NCI-H1092 (cell line): Measurements from ENCODE around the gene SIRT1.
"Not testable (repeated sequence)": the region's sequence is repeated elsewhere in the genome, so short reads cannot be mapped to it uniquely, and the experiment has no call there.

Source experiments
- DNase-seq: peaks from one replicate; lab custom pipeline; 2025; lab: John Stamatoyannopoulos, UW

Gene SIRT1

GRCh38 chr10:67884313-67884841 lies at the start of gene SIRT1:
SIRT1 (plus strand) TSS chr10:67884656; CDS start chr10:67884722, 66 bp downstream.
- DNase-seq = peak; percentile 80

- DNase-seq = not testable (repeated sequence)
These were observed 48.7 kb upstream of the SIRT1 start for GRCh38 chr10:67835541-67836394.

- no peak for DNase-seq
These were observed 48.0 kb upstream of the SIRT1 start for GRCh38 chr10:67836488-67836887.

- no peak for DNase-seq
These were observed 47.5 kb upstream of the SIRT1 start for GRCh38 chr10:67836972-67837371.

- peak; percentile 19 for DNase-seq
These were observed 46.7 kb upstream of the SIRT1 start, which contains the start of gene DNAJC12 for GRCh38 chr10:67837541-67838314. DNAJC12 (minus strand) TSS chr10:67838188; CDS start chr10:67838011, 177 bp downstream.

- not testable (repeated sequence) for DNase-seq
These were observed 44.9 kb upstream of the SIRT1 start for GRCh38 chr10:67839511-67839910.

GRCh38 chr10:67839951-67840350 lies 44.5 kb upstream of the SIRT1 start:
- no peak for DNase-seq

- DNase-seq = no peak
These were observed 42.7 kb upstream of the SIRT1 start for GRCh38 chr10:67841737-67842136.

GRCh38 chr10:67843284-67843683 lies 41.2 kb upstream of the SIRT1 start:
- no peak for DNase-seq

- peak; percentile 82 for DNase-seq
These were observed 35.0 kb upstream of the SIRT1 start for GRCh38 chr10:67849331-67850011.

- no peak for DNase-seq
These were observed 33.3 kb upstream of the SIRT1 start for GRCh38 chr10:67851186-67851585.

- DNase-seq = no peak
These were observed 31.7 kb upstream of the SIRT1 start for GRCh38 chr10:67852761-67853160.

GRCh38 chr10:67853512-67853911 lies 30.9 kb upstream of the SIRT1 start:
- no peak for DNase-seq

- no peak for DNase-seq
These were observed 25.5 kb upstream of the SIRT1 start for GRCh38 chr10:67858971-67859370.

GRCh38 chr10:67861750-67862432 lies 22.6 kb upstream of the SIRT1 start:
- DNase-seq = no peak

GRCh38 chr10:67863094-67863493 lies 21.4 kb upstream of the SIRT1 start:
- DNase-seq = no peak

- no peak for DNase-seq
These were observed 19.7 kb upstream of the SIRT1 start for GRCh38 chr10:67864607-67865371.

- no peak for DNase-seq
These were observed 16.3 kb upstream of the SIRT1 start for GRCh38 chr10:67868132-67868531.

- DNase-seq = no peak
These were observed 14.5 kb upstream of the SIRT1 start for GRCh38 chr10:67869996-67870395.

GRCh38 chr10:67875340-67876238 lies 8.9 kb upstream of the SIRT1 start:
- no peak for DNase-seq
